LHCN-M2 (cell line): ENCODE results near the gene GDF7. TPM values are rescaled to one million over a fixed set of nuclear protein-coding genes. Genes with fewer than 3 reads are reported as not detected.

ENCODE experiments used
- DNase-seq: peaks from one replicate; pipeline ENCODE4 v3.0.0-alpha.2; 2012; ENCODE audit warnings: low read depth
- total RNA-seq: library from RNA; depleted of rRNA; stranded (reverse); fragments of >200 nt; gene quantifications from 2 replicates; pipeline ENCODE4 v1.2.3, GENCODE V29; 2014

The GDF7 gene
- total RNA-seq, 1 experiment from 2014 or later, result not detected

DNA sequence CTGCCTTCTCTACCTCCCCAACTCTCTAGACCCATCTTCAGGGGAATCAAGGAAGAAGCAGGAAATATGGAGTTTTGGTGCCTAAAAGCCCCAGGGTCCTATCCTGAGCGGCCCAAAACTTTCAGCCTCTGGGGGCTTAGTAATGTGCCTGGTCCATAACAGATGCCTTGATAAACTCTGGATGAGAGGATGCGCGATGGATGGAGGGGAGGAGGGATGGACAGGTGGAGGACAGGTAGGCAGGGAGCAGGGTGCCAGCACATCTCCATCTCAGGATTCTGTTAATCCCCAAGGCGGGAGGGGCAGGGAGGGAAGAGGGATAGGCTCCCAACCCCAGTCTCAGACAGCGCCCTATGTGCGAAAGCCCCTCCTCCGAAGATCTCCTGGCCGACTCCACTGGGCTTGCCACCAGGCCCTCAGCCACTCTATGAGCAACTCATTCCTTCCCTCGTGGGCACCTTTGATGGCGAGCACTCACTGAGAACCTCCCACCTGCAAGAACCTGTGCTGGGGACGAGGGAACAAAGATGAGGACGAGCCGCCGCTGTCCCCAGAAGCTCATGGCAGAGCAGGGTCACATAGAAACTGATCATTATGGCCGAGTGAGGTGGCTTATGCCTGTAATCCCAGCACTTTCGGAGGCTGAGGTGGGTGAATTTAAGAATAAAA, 39.1 kb upstream of the GDF7 start:
- DNase-seq, result no peak

DNA sequence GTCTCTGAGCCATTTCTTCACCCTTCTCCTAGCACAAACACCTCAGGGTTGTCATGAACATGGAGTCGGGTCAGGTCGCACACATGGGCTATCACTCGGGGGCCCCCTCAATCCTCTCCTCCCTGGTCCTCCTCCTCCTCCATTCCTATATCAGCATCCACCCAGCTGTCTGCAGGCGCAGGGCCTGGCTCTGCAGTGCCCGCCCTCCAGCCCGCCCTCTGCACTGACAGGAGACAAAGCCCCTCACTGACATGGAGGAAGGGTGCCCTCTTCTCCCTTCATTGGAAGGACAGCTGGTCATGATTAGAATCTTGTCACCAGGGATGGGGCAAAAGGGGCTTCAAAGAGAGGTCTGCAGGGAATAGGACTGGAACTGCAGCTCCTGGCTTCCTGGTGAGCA, 37.8 kb upstream of the GDF7 start:
- no peak for DNase-seq

DNA sequence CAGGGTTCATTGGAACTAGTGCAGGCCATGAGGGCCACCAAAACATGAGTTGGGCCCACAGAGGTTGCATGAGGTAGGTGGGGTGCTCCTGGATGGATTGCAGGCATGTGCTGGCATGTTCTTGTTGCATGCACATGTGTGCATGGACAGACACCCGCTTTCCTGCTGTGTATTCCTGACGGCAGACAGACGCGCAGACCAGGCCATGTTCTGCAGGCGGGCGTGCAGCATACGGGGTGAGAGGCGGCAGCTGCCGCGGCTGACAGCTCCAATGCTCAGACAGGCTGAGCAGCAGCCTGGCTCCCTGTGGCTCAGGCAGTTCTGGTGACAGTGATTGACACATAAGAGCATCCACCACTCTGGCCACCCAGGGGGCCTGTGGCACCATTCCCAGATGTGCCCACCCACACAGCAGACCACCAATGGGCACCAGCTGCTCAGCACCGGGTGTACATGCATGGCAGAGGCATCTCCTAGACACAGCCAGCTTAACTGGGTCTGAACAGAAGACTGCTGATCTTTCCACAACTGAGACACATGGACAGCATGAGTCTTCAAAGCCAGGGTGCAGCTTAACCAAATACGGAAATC, 37.3 kb upstream of the GDF7 start:
- no peak for DNase-seq

DNA sequence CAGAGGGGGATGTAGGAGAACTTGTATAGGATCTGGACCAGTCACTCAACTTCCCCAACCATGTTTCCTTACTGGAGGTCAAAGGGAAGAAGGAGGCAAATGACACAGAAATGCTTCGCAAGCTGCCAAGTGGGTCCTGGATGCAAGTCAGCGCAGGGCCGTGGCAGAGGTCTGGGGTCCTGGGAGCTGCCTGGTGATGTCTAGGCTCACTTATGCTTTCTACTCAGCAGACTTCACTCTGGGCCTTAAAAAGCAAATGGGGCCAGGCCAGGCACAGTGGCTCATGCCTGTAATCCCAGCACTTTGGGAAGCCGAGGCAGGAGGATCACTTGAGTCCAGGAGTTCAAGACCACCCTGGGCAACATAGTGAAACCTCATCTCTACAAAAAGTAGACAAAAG, 36.0 kb upstream of the GDF7 start:
- no peak for DNase-seq

- no peak for DNase-seq
Measured at GRCh38 chr2:20631617-20632307, 35.2 kb upstream of the GDF7 start.

DNA sequence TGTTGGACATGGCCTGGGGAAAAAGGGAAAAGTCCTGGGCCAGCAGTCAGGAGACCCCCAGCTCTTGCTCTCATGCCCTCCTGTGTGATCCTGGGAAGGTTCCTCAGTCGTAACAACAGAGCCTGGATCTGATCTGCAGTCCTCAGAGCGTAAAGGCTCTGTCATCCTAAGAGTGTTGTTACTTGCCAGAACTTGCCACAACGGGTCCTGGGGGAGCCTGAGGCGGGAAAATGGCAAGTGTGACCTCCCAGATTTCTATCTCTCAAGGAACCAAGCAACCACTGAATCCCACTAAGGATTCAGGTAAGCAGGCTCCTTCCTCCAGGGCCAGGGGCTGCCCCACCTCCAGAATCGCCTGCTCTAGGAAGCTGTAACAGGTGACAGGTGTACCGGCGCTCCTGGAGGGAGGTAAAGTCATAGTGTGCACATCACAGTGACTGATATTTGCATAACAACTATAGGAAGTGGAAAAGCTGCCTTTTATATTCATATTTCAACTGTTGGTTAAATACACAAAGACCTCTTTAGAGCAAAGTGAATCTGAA, 34.4 kb upstream of the GDF7 start:
- no peak for DNase-seq

DNA sequence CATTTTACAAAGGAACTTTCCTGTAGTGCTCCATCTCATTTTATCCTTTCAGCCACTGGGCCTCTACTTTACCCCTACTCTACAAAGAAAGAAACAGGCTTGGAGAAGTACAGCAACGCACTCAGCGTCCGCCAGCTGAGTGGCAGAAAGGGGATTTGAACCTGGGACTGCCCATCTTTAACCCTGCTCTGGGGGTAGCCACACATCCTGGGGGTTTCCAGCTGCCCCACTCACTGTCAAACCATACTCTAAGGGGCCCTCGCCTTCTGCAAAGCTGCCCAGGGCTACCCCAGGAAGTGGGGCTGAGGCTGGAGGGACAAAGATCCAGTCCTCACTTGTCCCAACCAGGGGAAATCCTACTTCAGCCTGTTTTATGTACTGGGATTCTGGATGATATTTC, 33.9 kb upstream of the GDF7 start:
- no peak for DNase-seq

DNA sequence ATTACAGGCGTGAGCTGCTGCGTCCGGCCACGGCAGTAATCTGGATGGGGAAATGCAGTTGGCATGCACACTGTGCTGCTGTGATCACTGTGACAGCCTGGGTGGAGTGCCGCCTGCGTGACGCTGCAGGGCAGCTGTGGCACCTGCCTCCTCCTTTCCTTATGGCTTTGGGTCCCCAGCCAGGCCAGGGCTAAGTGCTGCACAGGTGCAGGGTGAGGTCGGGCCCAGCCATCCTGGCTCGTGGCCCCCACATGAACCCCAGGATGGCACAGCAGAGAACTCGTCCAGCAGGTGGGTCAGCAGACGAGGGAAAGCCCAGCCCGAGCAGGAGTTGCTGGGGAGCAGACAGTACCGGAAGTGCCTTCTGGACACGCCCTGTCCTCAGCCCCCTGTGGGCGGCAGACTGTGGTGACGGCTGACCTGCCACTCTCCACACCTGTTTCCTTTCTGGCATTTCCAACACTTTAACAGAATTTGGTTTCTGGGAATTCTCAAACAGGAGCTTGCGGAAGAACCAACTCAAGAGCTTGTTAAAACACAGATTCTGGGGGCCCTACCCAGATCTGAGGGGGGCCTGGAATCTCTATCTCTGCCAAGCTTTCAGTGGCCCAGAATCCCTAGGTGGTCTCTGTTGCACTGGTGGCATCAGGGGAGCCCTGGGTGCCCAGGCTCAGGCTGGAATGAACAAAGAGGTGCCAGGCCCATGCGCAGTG, 33.0 kb upstream of the GDF7 start:
- DNase-seq, result no peak

GRCh38 chr2:20634507-20635112, 32.3 kb upstream of the GDF7 start:
- peak; percentile 69 for DNase-seq

GRCh38 chr2:20635113-20635510, 31.8 kb upstream of the GDF7 start:
- DNase-seq, result no peak

DNA sequence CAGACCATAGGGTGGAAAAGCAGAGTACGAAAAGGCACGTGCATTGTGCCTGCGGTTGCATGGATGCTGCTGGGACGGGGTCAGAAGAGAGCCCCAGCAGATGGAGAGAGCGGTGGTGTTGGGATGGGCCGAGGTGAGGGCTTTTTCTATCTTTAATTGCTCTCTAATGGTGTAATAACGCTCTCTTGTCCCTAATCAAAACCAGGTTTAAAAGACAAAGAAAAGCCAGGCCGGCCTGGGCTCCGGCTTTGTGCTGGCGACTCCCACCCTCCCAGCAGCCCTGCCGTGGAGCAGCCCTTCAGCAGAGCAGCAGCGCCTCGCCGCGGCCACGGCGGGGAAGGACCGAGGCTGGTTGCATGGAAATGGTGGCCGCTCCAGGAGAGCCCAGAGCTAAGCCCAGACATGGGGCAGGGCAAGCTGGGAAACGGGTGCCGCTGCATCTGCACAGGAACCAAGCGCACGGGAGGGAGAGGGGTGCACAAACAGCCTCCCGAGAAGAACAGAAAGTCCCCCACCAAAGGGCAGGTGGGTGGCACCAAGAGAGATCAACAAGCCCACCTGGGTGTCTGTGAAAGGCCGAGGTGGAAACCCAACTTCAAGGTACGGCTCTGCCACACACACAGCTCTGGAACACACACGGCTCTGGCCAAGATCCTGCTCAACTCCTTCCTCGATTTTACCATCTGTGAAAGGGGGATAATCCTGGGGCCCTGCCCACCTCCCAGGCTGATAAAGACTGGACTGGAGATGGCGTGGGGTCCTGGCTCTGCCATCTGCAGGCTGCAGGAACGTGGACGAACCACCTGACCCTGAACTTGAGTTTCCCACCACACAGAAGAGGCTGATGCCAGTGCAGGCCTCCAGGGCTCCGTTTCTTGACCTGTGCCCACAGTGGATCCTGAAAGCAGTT, 31.0 kb upstream of the GDF7 start:
- peak; percentile 54 for DNase-seq

DNA sequence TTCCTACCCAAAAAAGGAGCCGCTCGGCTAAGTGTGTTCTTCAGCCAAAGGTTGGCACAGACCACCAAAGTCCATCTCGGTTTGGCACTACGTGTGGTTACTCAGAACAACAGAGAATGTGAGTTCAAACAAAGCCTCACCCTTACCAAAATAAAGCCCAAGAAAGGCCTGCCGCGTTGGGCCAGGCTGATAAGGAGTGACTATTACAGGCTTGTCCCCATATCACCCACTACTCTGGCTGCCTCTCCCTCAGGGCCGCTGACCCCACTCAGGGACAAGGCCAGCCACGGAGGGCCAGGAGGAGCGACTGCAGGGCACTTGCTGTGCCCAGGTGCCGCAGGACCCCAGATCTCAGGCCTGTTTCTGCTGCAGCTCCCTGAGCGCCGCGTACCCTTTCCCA, 29.8 kb upstream of the GDF7 start:
- no peak for DNase-seq

GRCh38 chr2:20638014-20638413, 28.9 kb upstream of the GDF7 start:
- no peak for DNase-seq

GRCh38 chr2:20638646-20639430, 28.1 kb upstream of the GDF7 start:
- DNase-seq, result no peak

- no peak for DNase-seq
Measured at GRCh38 chr2:20640411-20641122, 26.4 kb upstream of the GDF7 start.

DNA sequence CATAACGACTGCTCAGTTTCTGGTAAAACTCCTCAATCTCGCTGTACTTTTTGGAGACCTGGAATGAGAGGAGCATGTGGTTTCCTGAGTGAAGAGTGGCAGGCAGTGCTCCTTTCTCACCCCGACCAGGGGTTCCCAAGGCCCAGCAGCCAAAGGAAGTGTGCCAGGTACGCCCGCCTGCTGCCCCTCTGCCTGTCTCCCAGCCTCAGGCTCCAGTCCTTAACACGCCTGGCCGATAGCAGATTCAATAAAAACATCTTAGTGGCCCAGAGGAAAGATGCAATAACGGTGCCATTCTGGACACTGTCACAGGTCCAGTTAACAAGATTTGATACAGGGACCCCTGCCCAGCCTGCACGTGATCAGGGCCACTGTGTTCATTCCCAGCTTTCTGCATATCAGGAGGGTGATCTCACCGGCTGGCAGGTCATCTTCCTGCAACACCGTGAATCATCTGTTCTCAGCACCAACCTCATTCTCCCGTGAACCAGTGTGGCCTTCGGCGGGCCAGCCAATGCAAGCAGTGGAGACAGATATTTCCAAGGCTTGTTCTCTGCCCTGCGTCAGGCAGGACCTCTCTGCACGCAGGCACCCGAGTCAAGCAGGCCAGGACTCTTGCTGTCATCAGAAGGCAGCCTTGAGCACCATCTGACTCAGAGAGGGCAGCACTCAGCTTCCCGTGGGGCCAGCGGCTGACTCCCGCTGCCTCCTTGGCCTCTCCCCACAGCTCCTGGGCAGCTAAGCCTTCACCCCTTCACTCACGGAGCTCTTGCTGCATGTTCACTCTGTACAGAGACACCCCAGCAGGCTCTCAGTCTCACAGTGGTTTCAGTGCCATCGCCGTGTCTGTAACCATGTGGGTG, 25.6 kb upstream of the GDF7 start:
- no peak for DNase-seq

DNA sequence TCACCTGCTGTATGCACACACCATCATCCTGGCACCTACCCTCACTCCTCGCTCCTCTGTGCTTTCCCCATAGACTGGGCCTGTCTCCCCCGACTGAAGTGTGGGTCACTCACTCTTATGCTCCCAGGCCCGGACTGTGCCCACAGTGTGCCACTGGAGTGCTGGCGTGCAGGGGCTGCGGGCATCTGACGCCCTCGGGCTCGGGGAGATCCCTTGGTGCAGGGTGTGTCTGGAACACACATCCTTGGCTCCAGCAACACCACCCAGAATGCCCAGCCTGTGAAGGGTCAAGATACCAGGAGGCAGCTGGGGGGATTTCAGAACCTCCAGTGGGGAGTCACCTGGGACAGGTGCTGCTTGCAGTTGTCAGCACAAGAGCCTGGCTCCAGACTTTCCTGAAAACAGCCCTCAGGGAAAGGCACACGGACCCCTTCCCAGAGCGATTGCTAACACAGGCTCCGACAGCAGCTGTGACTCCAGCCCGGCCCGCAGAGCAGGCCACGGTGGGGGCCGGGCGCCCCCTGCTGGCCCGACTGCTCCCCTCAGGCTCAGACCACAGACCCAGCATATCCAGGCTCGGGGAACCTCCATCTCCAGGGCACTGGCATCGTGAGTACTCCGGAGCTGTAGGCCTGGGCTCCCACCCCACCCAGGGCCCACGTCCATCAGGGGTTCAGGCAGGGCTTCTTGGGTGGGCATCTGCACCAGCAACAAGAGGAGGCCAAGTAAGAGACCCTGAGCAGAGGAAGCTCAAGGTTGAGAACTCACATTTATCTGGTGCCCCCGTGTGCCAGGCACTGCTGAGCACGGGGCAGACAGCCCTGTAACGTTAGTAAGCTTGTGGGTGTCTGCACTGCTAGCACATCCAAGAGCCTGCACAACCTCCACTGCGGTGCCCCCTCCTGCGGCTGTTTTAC, 24.6 kb upstream of the GDF7 start:
- peak; percentile 59 for DNase-seq
